DMS53 (cell line): ENCODE measurements around the gene HOXB3.
A peak's percentile ranks its signal among the peaks of the same experiment; 100 is the strongest.
"Not testable (repeated sequence)": the region's sequence is repeated elsewhere in the genome, so short reads cannot be mapped to it uniquely, and the experiment has no call there.

Source experiments
- DNase-seq: peaks from one replicate; lab custom pipeline; 2025; lab: John Stamatoyannopoulos, UW

HOXB3 gene

DNA sequence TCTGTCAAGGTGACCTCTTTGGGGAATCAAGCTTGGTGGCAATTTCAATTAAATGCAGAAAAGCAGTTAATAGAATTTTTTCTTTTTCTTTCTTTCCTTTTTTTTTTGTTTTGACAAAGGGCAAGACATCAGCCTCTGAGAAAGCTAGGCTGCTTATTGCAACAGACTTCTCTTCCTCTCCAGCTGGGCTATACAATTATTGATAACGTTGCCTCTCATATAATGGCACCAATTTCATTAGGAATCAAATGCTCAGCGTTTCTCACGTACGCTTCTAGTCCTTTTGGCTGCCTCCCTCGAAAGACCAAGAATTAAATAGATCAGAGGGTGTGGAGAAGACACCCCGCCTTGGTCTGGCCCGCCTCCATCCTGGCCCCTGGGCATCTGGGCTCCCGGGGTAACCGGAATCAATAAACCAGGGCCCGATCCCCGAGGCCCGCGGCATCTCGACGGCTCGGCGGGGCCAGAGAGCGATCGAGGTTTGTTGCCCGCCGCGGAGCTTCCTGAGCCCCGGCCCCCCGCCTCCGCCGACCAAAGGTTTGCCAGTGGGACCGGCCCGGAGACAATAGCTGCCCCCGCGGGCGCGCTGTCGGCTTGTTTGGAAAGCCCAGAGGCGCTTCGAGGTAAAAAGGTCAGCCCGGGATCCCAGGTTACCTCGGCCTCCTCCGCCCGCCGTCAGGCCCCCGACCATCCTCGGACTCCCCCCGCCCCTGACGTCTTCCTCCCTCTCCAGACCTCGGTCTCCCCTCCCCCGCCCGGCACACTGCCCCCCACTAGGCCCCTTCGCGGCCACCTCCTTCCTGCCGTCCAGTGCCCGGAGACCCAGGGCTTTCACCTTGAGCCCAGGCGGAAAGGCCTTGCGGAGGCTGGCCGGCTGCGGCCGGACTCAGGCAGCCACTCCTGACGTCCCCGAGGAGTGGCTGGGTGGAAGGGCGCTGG, 63.2 kb downstream of the HOXB3 start:
- no peak for DNase-seq

DNA sequence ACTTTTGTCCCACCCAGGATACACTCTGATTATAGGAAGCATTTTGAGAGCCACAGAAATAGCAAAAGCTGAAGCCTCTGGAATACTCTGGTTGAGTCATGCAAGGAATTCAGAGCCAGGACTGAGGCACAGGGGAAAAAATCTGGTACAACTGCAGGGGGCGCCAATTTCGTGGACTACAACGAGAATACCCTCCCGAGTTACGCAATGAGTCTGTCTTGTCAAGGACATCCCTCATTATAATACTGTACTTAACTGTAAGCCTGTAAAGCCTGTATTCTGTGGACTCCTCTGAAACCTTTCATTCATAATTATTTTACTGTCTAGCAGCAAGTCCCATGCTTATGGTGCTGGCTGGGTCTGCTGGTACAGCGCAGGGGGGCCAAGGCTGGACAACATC, 67.0 kb downstream of the HOXB3 start:
- DNase-seq, result no peak

DNA sequence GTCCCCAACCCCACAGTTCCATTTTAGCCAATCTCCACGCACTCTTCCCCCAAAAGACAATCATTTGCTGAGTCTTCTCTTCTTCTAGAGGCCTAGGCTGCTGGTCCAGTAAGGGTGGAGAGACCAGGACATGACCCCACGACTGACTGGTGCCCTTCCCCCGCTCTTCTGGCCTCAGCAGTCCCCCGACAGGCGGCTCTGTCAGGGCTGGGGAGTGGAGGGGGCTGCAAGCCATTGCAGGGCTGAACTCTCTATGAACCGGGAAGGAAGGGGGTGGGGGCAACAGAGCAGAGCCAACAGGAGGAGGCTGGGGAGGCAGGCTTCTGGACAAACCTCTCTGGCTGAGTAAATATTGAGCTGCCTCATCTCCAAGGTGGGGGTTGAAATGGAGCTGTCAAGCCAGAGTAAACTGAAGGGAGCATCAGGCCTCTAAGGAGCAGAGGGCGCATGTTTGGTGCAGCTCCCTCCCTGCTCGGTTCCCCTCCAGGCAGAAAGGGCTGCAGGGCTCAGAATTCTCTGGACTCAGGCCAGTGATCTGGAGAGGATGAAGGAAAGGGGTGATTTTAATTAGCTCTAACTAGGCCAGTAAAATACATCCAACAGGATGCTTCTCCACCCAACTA, 67.9 kb downstream of the HOXB3 start:
- peak; percentile 81 for DNase-seq

- no peak for DNase-seq
These were observed 69.4 kb downstream of the HOXB3 start for GRCh38 chr17:48520631-48521079.

DNA sequence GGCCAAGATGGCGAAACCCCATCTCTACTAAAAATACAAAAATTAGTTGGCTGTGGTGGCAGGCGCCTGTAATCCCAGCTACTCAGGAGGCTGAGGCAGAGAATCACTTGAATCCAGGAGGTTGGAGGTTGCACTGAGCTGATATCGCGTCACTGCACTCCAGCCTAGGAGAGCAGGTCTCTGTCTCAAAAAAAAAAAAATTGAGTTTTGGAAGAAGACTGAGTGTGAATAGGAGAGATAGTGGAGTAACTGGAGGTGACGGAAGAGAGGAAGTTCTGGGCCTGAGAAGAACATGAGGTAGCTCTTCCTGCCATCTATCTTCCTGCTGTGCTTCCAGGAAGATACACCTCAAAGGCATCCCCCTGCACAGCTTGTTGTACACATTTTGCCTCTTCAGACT, 70.6 kb downstream of the HOXB3 start:
- DNase-seq, result no peak

GRCh38 chr17:48517478-48517877, 72.6 kb downstream of the HOXB3 start:
- DNase-seq, result no peak

DNA sequence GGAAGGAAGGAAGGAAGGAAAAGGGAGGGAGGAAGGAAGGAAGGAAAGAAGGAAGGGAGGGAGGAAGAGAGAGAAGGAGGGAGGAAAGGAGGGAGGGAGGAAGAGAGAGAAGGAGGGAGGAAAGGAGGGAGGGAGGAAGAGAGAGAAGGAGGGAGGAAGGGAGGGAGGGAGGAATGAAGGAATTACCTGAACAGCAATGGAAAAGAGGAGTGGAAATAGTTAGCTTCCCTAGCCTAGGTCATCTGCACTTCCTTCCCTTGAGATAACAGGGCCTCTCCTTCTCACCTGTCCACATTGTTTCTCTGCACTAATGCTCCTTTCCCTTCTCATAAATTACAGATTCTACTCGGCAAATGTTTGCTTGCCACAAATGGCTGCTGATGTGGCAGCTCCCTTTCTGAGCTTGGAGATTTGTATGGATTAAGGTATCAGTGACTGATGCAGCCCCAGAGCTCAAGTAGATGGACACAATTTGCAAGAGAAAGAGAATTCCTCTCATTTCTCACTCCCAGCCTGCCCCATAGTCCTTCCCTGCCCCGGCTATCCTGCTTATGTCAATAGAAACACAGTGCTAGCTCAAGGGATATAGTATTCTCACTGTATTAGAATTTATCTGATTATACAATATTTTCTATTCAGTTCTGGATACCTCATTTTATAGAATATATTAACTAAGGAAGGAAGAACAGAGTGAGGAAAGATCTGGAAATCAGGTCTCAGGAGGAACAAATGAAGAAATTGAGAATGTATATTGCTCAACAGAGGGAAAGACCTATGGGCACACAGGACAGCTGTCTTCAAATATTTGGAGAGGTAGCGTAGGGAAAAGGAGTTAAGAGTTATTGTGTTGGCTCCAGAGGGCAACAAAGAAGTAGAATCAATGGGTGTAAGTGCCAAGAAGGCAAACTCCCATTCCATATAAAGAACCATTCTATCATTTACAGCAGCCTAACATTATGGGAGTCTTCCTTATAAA, 73.8 kb downstream of the HOXB3 start:
- DNase-seq, result peak; percentile 28

GRCh38 chr17:48514477-48514876, 75.6 kb downstream of the HOXB3 start:
- DNase-seq, result no peak

GRCh38 chr17:48513666-48514455, 76.2 kb downstream of the HOXB3 start:
- no peak for DNase-seq

DNA sequence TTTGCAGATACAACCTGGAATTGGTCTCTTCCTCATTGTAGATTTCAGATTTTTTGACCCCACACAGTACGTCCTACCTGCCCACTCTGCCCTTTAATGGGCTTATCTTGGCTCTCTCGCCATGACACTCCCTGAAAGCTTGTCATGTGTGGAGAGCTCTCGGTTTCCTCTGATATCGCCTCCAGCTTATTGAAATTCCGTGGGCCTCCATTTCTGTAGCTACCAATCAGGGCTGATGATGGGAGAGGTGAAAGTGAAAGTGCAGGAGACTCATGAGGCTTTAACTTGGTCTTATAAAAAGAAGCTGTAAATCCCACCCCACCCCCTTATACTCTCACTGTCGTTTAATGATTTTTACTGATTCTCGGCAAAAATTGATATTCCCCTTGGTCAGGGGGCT, 76.9 kb downstream of the HOXB3 start:
- DNase-seq, result no peak

DNA sequence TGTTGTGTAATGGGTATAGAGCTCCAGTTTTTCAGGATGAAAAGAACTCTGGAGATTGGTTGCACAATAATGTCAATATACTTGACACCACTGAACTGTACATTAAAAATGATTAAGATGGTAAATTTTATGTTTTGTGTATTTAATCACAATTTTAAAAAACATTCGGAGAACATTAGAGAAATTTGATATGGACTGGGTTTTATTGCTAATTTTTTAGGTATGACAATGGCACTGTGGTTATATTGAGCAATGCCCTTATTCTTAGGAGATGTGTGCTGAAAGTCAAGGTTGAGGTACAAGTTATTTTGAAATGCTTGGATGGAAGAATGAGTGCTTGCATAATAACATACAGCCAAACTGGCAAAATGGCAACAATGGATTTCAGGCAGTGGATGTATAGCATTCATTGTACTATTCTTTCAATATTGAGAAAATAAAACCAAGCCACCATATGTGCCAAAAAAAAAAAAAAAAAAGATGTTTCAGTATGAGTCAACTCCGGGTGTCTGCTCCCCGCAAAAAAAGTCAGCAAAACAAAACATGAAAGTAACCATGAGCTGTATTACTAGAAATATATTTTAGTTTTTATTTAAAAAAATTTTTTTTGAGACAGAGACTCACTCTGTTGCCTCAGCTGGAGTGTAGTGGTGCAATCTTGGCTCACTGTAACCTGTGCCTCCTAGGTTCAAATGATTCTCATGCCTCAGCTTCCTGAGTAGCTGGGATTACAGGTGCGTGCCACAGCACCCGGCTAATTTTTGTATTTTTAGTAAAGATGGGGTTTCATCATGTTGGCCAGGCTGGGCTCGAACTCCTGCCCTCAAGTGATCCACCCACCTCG, 79.1 kb downstream of the HOXB3 start:
- peak; percentile 54 for DNase-seq

- DNase-seq, result no peak
These were observed 79.7 kb downstream of the HOXB3 start for GRCh38 chr17:48510381-48510760.

DNA sequence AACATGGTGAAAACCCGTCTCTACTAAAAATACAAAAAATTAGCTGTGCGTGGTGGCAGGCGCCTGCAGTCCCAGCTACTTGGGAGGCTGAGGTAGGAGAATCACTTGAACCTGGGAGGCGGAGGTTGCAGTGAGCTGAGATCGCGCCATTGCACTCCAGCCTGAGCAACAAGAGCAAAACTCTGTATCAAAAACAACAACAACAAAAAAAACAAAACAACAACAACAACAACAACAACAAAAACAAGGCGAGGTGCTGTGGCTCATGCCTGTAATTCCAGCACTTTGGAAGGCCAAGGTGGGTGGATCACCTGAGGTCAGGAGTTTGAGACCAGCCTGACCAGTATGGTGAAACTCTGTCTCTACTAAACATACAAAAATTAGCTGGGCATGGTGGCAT, 80.3 kb downstream of the HOXB3 start:
- not testable (repeated sequence) for DNase-seq

DNA sequence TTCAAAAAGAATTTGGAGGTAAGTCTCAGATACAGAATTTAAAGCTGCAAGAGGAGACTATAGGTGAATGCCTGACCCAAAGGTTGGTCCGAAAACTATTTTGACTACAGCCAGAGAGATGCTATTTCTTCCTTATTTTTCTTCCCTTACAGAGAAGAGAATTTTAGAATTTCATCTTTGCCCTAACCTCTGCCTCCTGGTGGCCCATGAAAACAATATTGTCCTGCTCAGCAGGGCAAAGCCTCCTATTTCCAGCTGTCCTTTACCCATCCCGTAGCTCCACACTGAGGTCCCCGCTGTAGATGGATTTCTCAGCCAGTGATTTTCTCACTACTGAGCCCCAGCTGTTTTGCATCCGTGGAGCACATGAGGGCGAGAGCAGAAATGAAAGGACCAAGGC, 83.8 kb downstream of the HOXB3 start:
- DNase-seq, result peak; percentile 64

DNA sequence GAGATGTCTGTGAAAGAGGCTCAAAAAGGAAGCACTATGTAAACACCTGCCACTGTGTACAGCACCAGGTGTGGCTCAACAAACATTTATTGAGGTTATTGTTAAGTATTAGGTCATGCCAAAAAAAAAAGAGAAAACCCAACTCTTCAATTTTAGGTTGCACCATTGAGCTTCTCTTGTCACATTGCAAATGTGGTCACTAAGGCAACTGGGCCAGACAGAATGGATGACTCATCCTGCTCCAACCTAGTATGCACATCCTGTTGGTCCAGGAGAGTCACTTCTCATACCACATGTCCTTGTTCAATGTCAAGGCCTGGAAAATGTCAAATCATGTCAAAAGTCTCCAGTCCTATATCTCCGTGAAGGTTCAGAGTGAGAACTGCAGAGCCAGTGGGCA, 84.3 kb downstream of the HOXB3 start:
- peak; percentile 99 for DNase-seq

DNA sequence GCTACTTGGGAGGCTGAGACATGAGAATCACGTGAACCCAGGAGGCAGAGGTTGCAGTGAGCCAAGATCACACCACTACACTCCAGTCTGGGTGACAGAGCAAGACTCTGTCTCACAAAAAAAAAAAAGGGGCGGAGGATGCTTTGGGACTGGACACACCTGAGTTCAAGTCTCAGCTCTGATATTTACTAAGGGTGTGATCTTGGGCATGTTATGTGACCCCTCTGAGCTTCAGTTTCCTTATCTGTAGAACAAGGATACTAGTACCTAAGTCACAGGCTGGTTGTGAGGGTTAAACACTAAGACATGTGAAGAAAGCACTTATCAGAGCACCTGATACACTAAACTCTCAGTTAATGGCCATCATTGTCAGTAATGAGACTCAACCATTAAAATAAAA, 85.1 kb downstream of the HOXB3 start:
- DNase-seq, result peak; percentile 43

- peak; percentile 30 for DNase-seq
These were observed 86.3 kb downstream of the HOXB3 start for GRCh38 chr17:48503747-48504146.

DNA sequence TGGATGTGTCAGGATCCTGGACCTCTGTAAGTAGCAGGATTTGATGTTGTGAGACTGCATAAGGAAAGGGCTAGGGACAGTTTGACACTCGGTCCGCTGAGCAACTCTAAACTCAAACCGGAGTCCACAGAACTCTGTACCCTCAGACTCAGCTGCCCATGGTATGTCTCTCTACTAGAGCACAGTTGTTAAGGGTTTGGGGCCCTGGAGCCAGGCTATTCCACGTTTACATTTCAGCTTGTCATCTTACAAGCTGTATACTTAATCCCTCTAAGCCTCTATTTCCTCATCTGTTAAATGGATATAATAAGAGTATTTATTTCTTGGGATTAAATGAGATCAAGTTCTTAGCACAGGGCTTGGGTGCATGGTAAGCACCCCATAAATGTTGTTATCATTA, 87.1 kb downstream of the HOXB3 start:
- DNase-seq, result no peak

DNA sequence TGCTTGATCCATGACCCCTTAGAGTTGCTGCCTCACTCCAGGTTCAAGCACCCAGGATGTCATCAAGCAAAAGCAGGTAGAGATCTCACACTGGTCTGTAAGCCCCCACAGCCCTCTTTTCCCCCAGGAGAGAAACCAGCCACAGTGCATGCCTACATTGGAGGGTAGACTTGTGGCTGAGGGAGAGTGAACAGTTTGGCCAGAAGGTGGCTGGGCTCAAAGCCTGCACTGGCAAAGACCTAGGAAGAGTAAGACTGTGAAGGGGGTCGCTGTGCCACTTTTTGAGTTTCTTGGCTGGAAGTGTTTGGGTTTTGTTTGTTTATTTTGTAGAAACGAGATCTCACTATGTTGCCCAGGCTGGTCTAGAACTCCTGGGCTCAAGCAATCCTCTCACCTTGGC, 87.7 kb downstream of the HOXB3 start:
- DNase-seq, result no peak
